D341Med (cell line): Measurements from ENCODE around the gene PSG1.
"Not testable (repeated sequence)": the region's sequence is repeated elsewhere in the genome, so short reads cannot be mapped to it uniquely, and the experiment has no call there.

ENCODE experiments used
- DNase-seq: peaks from one replicate; pipeline ENCODE4 v3.0.0; 2012; ENCODE audit warnings: low spot score

The PSG1 gene

GRCh38 chr19:42881279-42881678 lies 1.8 kb upstream of the PSG1 start:
- not testable (repeated sequence) for DNase-seq

GRCh38 chr19:42880621-42881020 lies 1.1 kb upstream of the PSG1 start:
- not testable (repeated sequence) for DNase-seq

GRCh38 chr19:42876596-42876995 lies 2.9 kb downstream of the PSG1 start:
- not testable (repeated sequence) for DNase-seq

- DNase-seq: not testable (repeated sequence)
Measured at GRCh38 chr19:42875881-42876280, 3.6 kb downstream of the PSG1 start.

DNA sequence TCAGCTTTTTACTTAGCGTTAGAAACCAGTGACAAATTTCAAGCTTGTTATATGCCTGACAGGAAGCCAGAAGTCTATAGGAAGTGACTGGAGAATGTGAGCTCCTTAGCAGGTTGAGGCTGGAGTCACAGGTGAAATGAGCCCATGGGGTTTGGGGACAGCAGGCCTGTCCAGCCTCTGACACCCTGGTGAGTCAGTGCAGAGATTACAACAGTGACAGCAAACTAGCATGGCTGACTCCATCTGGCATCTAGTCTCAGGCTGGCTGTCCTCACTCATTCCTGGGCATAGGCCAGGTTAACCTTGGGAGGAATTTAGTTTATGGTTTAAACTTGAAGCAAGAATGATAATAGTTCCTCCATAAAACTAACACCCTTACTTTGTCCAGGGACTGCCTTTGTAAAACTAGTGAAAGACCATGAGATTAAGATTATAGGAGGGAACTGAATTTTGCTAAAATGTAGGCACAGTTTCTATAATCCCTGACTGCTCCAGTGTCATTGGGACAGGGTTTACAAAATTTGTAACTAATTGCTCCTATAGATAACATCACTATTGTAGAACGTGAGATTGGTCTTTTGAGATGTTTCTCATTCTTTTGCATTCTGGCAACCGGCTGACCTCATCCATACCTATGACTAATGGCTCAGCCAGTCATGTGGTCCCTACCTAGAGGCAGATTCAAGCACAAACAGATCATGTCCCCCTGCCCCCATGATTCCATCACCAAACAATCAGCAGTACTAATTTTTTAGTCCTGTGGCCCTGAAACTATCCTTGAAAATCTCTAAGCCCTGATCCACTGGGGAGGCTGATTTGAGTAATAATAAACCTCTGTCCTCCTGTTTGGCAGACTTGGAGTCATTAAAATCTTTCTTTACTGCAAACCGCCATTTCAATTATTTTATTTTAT lies 4.4 kb downstream of the PSG1 start:
- not testable (repeated sequence) for DNase-seq

- DNase-seq: not testable (repeated sequence)
Measured at GRCh38 chr19:42874136-42874535, 5.4 kb downstream of the PSG1 start.

DNA sequence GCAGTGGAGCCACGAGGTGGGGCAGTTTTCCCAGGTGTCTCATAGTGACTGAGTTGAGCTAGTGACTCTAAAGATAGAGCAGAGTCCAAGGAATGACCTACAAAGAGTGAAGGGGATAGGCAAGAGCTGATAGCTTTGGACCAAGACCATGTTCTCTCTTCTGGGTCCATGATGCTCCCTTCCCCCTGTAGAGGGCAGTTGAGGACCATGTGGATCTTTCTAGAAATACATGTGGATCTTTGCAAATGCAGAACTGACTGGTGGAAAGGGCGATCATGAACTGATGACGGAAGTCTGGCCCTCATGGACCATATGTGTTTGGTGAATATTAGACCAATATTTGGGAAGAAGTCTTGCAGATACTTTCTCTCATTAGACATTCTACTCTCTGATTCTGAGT lies 6.9 kb downstream of the PSG1 start:
- DNase-seq: no peak

DNA sequence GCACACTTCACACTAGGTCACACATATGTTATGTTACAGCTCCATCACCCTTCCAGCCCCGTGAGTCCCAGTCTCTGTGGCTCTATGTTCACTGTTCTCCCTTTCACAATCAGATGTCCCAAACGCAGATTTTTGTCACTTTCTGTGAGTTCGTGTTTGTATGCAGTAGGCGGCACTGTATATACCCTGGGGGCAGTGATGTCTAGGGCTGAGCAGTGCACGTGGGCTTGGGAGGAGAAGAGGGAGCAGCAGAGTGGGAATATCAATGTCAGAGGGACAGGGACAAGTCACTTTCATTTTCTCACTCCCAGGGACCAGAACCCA lies 22.0 kb downstream of the PSG1 start:
- no peak for DNase-seq

GRCh38 chr19:42856866-42857543 lies 22.5 kb downstream of the PSG1 start:
- DNase-seq: not testable (repeated sequence)

GRCh38 chr19:42854745-42855144 lies 24.8 kb downstream of the PSG1 start:
- DNase-seq: not testable (repeated sequence)

- not testable (repeated sequence) for DNase-seq
Measured at GRCh38 chr19:42853231-42853630, 26.3 kb downstream of the PSG1 start.

- DNase-seq: not testable (repeated sequence)
Measured at GRCh38 chr19:42852821-42853220, 26.7 kb downstream of the PSG1 start.

DNA sequence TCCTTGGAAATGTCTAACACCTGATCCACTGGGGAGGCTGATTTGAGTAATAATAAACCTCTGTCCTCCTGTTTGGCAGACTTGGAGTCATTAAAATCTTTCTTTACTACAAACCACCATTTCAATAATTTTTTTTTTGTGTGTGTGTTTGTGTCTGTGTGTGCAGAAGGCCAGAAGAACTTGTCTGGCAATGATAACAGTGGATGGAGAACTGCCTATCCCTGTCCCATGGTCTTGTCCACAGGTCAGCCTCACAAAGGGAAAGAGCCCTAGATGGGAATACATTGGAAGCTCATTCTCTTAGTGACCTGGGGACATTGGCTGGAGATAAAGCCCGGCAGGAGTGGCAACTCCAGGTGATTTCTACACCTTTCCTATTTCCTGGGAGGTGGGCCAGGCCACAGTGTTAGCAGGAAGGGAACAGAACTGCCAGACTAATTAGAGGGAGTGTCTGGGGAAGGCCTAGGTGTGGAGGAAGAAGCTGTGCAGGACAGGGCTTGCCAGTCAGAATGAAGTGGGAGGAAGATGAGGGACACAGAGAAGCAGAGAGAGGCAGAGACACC lies 27.7 kb downstream of the PSG1 start:
- DNase-seq: not testable (repeated sequence)

DNA sequence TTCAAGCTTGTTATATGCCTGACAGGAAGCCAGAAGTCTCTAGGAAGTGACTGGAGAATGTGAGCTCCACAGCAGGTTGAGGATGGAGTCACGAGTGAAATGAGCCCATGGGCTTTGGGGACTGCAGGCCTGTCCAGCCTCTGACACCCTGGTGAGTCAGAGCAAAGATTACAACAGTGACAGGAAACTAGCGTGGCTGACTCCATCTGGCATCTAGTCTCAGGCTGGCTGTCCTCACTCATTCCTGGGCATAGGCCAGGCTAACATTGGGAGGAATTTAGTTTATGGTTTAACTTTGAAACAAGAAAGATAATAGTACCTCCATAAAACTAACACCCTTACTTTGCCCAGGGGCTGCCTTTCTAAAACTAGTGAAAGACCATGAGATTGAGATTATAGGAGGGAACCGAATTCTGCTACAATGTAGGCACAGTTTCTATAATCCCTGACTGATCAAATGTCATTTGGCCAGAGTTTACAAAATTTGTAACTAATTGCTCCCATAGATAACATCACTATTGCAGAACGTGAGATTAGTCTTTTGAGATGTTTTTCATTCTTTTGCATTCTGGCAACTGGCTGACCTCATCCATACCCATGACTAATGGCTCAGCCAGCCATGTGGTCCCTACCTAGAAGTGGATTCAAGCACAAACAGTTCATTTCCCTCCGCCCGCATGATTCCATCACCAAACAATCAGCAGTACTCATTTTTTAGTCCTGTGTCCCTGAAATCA lies 28.4 kb downstream of the PSG1 start:
- DNase-seq: no peak

GRCh38 chr19:42846597-42846996 lies 32.9 kb downstream of the PSG1 start:
- no peak for DNase-seq

DNA sequence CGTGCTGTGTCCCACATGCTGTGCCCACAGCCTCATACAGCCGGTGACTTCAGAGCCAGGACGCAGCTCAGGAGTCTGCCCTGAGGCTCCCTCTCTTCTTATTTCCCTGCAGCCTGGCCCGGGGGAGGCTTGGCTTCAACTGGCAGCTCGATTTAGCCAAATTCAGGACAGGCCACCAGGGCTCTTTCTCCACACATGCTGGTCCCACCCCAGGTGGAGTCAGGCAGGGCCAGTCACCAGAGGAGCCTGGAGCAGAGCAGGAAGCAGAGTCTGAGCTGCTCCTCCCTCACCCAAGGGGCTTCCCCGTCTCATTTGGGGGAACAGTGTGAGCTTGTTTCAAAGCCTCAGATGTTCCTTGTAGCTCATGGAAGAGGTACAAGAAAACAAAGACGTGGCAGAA lies 35.9 kb downstream of the PSG1 start:
- DNase-seq: not testable (repeated sequence)

DNA sequence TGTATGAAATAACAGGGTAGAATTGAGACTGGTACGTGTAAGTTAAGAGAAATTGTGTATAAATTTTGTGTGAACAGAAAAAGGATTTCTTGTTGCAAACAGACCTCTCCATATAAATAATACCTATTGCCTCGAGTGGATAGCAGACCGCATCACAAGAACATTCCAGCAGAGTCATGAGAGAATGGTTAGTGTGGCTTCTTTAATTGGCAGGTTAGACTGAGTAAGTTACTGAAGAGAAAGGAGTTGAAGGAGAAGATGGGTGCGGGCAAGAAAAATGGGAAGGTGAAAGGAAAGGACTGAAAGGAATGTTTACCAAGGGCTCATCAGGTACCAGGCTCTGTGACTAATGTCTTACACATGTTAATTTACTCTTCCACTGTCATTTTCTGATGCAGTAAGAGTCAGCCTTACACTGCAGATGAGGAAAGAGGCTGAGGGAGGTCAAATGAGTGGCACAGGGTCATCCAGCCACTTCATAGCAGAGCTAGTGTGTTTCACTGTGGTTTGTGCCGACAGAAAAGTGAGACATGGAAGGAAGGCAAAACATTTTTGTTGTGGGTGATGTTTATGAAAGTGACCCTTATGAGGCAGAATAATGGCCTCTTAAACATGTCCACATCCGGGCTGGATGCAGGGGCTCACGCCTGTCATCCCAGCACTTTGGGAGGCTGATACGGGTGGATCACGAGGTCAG lies 46.6 kb downstream of the PSG1 start:
- DNase-seq: not testable (repeated sequence)

GRCh38 chr19:42832023-42832680 lies 47.4 kb downstream of the PSG1 start:
- not testable (repeated sequence) for DNase-seq

- no peak for DNase-seq
Measured at GRCh38 chr19:42831221-42832019, 48.1 kb downstream of the PSG1 start.

DNA sequence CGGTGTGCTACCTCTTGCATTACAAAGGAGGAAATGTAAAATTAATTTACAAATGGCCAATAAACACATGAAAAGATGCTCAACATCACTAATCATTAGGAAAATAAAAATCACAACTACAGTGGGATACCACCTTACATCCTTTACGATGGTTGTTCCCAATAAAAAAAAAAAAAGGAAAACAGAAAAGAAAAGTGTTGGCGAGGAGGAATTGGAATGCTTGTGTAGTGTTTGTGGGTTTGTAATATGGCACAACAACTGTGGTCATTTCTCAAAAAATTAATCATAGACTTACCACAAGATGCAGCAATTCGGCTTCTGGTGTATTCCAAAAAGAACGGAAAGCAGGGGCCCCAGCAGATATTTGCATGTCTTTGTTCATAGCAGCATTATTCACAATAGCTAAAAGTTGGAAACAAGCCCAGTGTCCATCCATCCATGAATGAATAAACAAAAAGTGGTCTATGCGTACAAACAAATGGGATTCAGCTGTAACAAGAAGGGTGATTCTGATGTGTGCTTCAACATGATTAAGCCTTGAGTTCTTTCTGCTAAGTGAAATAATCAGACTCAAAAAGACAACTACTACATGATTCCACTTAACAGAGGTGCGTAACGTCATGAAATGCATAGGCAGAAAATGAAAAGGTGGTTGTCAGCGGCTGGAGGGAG lies 58.1 kb downstream of the PSG1 start:
- not testable (repeated sequence) for DNase-seq
